Chondrocyte (in vitro differentiated cells): ENCODE measurements around the gene MEGF6. TPM values are rescaled to one million over a fixed set of nuclear protein-coding genes. Genes with fewer than 3 reads are reported as not detected.
A peak's percentile ranks its signal among the peaks of the same experiment; 100 is the strongest.

Experiments
- DNase-seq: peaks from one replicate; pipeline ENCODE4 v3.0.0; 2021; ENCODE audit warnings: mixed read lengths, low spot score
- H3K27ac Mint-ChIP-seq: one replicate; pipeline ENCODE4 v1.8.0; 2021; ENCODE audit warnings: mild to moderate bottlenecking, moderate library complexity, mixed read lengths; ENCODE audit not compliant: unreplicated experiment
- H3K27me3 Mint-ChIP-seq: 2 replicates; pipeline ENCODE4 v1.8.0; 2021; ENCODE audit warnings: low read depth, mixed read lengths
- H3K36me3 Mint-ChIP-seq: 2 replicates; pipeline ENCODE4 v1.8.0; 2021; ENCODE audit warnings: low read depth, mixed read lengths
- H3K4me1 Mint-ChIP-seq: 2 replicates; pipeline ENCODE4 v1.8.0; 2021; ENCODE audit warnings: low read depth, mild to moderate bottlenecking, mixed read lengths
- H3K4me3 Mint-ChIP-seq: one replicate; pipeline ENCODE4 v1.8.0; 2021; ENCODE audit warnings: mild to moderate bottlenecking, moderate library complexity, mixed read lengths; ENCODE audit not compliant: unreplicated experiment
- H3K9me3 Mint-ChIP-seq: 2 replicates; pipeline ENCODE4 v1.8.0; 2021; ENCODE audit warnings: low read depth, mixed read lengths
- total RNA-seq: library from RNA; stranded (reverse); gene quantifications from 3 replicates; pipeline ENCODE4 v1.2.1, GENCODE V29; 2021
- TF ChIP-seq, protein P1 (sequence below): fragments of 200-600 bp; sonication (generic); IDR thresholded peaks from 2 replicates; pipeline ENCODE4 v1.5.0; 2021; ENCODE audit warnings: antibody characterized with exemption, mild to moderate bottlenecking, moderate library complexity

MEGF6 gene
- total RNA-seq, 1 donor from 2014 or later: 328 TPM

DNA sequence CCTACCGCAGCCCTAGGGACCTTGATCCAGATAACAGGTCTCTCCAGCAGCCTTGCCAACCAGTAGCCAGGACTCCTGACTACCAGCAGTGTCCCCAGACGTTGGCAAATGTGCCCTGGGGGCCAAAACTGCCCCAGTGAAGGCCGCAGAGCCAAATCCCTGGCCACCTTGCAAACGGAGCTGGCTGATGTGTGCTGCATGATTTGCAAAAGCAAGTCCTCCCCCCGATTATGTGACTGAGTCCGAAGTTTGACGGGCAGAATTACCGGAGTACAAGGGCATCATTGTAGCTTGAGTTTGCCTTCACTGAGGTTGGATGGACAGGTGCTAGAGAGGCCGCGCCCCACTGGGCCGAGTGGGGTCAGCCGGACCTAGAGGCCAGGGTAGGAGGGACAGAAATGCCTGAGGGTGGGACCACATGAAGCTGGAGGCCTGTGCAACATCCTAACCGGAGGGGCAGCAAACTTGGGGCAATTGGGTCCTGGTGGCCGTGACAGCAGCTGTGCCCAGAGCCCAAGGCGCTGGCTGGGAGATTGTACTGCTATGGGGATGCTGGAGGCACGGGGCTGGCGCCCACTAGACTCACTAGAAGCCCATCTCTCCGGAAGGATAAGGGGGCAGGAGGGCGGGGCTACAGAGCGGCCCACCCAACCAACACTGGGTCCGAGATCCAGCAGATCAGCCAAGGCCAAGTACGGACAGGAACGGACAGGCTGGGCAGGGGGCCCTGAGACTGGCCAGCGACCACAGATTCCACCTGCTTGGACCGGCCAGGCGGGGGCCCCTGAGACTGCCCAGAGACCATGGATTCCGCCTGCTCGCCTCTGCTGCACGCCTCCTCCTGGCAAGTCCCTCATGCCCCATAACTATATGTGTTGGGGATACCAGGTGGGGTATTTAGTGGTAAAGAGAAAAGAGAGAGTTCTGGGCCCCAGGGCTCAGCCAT, 154.1 kb downstream of the MEGF6 start:
- TF ChIP-seq, protein P1, sequence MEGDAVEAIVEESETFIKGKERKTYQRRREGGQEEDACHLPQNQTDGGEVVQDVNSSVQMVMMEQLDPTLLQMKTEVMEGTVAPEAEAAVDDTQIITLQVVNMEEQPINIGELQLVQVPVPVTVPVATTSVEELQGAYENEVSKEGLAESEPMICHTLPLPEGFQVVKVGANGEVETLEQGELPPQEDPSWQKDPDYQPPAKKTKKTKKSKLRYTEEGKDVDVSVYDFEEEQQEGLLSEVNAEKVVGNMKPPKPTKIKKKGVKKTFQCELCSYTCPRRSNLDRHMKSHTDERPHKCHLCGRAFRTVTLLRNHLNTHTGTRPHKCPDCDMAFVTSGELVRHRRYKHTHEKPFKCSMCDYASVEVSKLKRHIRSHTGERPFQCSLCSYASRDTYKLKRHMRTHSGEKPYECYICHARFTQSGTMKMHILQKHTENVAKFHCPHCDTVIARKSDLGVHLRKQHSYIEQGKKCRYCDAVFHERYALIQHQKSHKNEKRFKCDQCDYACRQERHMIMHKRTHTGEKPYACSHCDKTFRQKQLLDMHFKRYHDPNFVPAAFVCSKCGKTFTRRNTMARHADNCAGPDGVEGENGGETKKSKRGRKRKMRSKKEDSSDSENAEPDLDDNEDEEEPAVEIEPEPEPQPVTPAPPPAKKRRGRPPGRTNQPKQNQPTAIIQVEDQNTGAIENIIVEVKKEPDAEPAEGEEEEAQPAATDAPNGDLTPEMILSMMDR: no peak
- Mint-ChIP-seq H3K27ac (no peak overlapping the region), H3K4me1 (peaks cover 47% of the 10 kb centered on the region), H3K27me3 (no peaks in the 10 kb centered on the region), H3K36me3 (no peaks in the 10 kb centered on the region), H3K9me3 (no peaks in the 10 kb centered on the region), H3K4me3 (no peak overlapping the region)
- peak; percentile 82 for DNase-seq

DNA sequence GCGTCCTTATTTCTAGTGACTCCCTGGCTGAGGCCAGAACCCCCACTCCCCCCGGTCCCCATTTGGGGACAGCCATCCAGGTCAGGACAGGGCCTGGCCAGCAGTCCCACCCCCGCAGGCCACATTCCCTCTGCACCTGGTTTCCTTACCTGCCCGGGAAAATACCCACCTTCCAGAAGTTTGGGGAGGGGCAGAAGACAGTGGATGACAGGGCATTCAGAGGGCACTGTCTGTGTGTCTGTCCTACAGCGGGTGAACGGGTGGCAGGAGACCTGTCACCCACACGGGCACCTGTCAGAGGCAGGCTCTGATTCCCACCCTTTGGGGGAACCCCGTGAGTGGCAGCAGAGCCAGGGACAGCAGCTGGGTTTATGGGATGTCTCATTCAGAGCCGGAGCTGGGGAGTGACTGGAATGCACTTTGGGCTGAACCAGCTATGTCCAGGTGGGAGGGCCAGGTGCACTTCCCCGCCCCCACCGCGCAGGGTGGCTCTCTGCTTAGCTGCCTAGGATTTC, 154.8 kb downstream of the MEGF6 start:
- Mint-ChIP-seq H3K4me1 (peaks cover 44% of the 10 kb centered on the region), H3K4me3 (no peak overlapping the region), H3K36me3 (no peaks in the 10 kb centered on the region), H3K27me3 (no peaks in the 10 kb centered on the region), H3K27ac (no peak overlapping the region), H3K9me3 (no peaks in the 10 kb centered on the region)
- TF ChIP-seq, protein P1: no peak
- DNase-seq: peak; percentile 61

DNA sequence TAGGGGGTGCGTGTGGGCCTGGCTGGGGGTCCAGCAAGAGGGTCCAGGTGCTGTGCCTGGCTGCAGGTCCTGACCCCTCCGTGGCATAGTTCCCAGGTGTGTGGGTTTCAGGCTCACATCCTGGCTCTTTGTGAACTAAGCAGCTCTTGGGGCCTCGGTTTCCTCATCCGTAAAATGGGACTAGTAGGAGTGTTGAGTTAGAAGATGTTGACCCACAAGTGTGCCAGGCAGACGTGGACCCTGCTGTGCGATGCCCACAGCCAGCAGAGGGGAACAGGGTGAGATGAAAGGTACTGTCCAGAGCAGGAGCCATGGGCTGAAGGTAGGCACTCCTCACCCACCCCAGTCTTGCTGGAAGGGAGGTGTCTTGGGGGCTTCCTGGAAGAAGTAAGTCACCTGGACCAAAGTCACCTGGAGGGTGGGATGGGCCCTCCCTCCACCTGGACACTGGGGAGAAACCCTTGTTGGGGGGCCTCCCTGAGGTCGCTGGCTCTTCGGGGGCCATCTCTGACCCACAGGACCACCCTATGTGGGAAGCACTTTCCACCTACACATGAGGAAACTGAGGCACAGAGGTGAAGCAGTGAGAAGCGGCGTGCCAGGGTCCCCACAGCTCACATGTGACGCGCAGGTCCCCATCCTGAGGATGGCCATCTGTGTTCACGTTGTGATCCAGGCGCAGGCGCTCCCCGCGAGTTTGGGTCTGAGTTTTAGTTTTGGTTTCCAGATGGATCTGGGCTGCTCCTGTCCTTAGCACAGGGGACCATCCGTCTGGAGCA, 155.4 kb downstream of the MEGF6 start:
- H3K9me3 Mint-ChIP-seq: no peaks in the 10 kb centered on the region
- peak overlapping the region; percentile 56 for H3K4me3 Mint-ChIP-seq
- H3K4me1 Mint-ChIP-seq: peaks cover 40% of the 10 kb centered on the region
- no peak overlapping the region for H3K27ac Mint-ChIP-seq
- TF ChIP-seq, protein P1: no peak
- peak; percentile 64 for DNase-seq
- H3K27me3 Mint-ChIP-seq: peaks cover 3% of the 10 kb centered on the region
- no peaks in the 10 kb centered on the region for H3K36me3 Mint-ChIP-seq

DNA sequence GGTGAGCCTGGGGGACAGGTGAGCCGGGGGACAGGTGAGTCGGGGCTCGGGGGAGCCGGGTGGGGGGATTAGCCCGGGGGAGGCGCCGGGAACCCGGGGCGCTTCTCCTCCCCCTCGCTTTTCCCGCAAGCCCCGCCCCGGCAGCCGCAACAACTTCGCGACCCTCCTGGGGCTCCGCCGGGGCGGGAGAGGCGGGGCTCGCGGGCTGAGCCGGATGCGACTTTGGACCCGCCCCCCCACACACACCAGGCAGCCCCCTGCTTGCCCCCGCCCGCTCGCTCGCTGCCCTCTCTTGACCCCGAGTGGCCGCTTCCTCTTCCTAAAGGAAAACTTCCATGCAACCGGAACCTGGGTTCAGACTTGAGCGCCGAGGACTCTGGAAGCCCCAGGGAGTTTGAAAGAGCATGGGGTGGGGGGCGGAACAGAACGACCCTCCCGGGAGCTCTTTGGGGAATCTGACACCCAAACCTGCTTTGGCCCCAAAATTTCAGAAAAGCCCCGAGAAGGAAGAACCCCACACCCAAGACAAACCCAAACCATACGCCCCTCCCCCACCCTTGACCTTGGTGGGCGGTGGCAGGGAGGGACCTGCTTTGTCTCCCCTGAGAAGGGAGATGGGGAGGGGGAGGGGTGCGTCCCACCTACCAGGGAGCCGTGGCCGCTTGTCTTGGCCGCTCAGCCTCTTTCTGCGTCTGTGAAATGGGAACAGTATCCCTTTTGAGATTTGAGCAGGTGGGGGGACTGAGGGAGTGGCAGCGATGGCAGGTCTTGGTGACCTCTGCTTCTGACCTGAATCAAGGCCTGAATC, 156.3 kb downstream of the MEGF6 start:
- H3K27me3 Mint-ChIP-seq: peaks cover 9% of the 10 kb centered on the region
- no peaks in the 10 kb centered on the region for H3K36me3 Mint-ChIP-seq
- H3K9me3 Mint-ChIP-seq: no peaks in the 10 kb centered on the region
- H3K4me3 Mint-ChIP-seq: peak overlapping the region; percentile 56
- TF ChIP-seq, protein P1: no peak
- no peak overlapping the region for H3K27ac Mint-ChIP-seq
- peak; percentile 68 for DNase-seq
- H3K4me1 Mint-ChIP-seq: peaks cover 31% of the 10 kb centered on the region
